Endothelial cell of umbilical vein (primary cell): ENCODE measurements around the gene USP34. TPM values are rescaled to one million over a fixed set of nuclear protein-coding genes. Genes with fewer than 3 reads are reported as not detected.

Source experiments
- BruUV-seq: library from RNA; stranded (reverse); fragments of 400-500 nt; replicated peaks from 2 replicates; lab custom pipeline; 2021; lab: Mats Ljungman, UMichigan
- CTCF ChIA-PET: fragments of 300-600, 350-600 bp; sonication (Branson Sonifier 250); formaldehyde crosslinking; loops from one replicate; lab custom pipeline; 2021; ENCODE audit warnings: antibody characterized with exemption, inconsistent platforms; lab: Charles Lee
- POLR2A ChIA-PET: fragments of 300-600, 350-600 bp; sonication (Branson Sonifier 250); formaldehyde crosslinking; loops from one replicate; lab custom pipeline; 2021; ENCODE audit warnings: antibody characterized with exemption, inconsistent platforms; lab: Charles Lee
- DNase-seq: peaks from one replicate; pipeline ENCODE4 v3.0.0-alpha.2; 2011; ENCODE audit warnings: low read depth, low spot score
- FAIRE-seq: peaks from 2 replicates; lab custom pipeline; 2011; peaks lifted over from hg19 to GRCh38; lab: Jason Lieb, UNC
- H2AFZ ChIP-seq: 2 replicates; pipeline ENCODE4 v1.6.0; 2012; ENCODE audit warnings: low read depth, low read length, control low read depth, inconsistent platforms
- H3K27ac ChIP-seq: 2 replicates; pipeline ENCODE4 v1.5.1; 2011; ENCODE audit warnings: low read depth, mild to moderate bottlenecking, control low read depth, low read length, moderate library complexity; ENCODE audit not compliant: insufficient read depth
- H3K27me3 ChIP-seq, 2 experiments: 2 replicates each; pipeline versions ENCODE4 v1.6.0 to v1.6.1; 2011; ENCODE audit warnings: low read length in 2 of 2, mixed read lengths in 1 of 2; ENCODE audit not compliant: control insufficient read depth in 2 of 2, insufficient read depth in 2 of 2
- H3K36me3 ChIP-seq, 2 experiments: 2 replicates in 1 of 2; 3 replicates in 1 of 2; pipeline ENCODE4 v1.5.1; 2011; ENCODE audit warnings: low read length in 2 of 2, mild to moderate bottlenecking in 1 of 2, moderate library complexity in 1 of 2; ENCODE audit not compliant: control insufficient read depth in 2 of 2, insufficient read depth in 2 of 2; ENCODE audit errors: extremely low read depth in 1 of 2
- H3K4me1 ChIP-seq: 3 replicates; pipeline ENCODE4 v1.5.1; 2011; ENCODE audit warnings: mild to moderate bottlenecking, low read length; ENCODE audit not compliant: control insufficient read depth, insufficient read depth; ENCODE audit errors: extremely low read depth
- H3K4me2 ChIP-seq: 2 replicates; pipeline ENCODE4 v1.6.1; 2011; ENCODE audit warnings: low read length, control low read depth, mixed read lengths; ENCODE audit not compliant: insufficient read depth
- H3K4me3 ChIP-seq, 3 experiments: fragments of 200-600 bp in 1 of 3; sonication (generic), shearing (Covaris generic) in 1 of 3; replicated peaks in 1 of 3; 2 replicates each; pipeline ENCODE4 v1.5.1; 2011 to 2016; ENCODE audit warnings: control low read depth in 3 of 3, low read length in 3 of 3, mild to moderate bottlenecking in 2 of 3, inconsistent platforms in 1 of 3, low read depth in 1 of 3, moderate library complexity in 1 of 3; ENCODE audit not compliant: insufficient read depth in 1 of 3
- H3K79me2 ChIP-seq: 2 replicates; pipeline ENCODE4 v1.6.0; 2012; ENCODE audit warnings: low read length, inconsistent platforms; ENCODE audit not compliant: control insufficient read depth, insufficient read depth
- H3K9ac ChIP-seq: replicated peaks from 2 replicates; pipeline ENCODE3; 2011; ENCODE audit warnings: low read length, control low read depth; ENCODE audit not compliant: insufficient read depth; ENCODE audit errors: extremely low read depth
- H3K9me1 ChIP-seq: replicated peaks from 3 replicates; pipeline ENCODE4 v1.6.0; 2011; ENCODE audit warnings: mild to moderate bottlenecking, low read length; ENCODE audit not compliant: control insufficient read depth, insufficient read depth; ENCODE audit errors: extremely low read depth
- H3K9me3 ChIP-seq: replicated peaks from 2 replicates; pipeline ENCODE4 v1.5.1; 2012; ENCODE audit warnings: low read length, inconsistent platforms; ENCODE audit not compliant: control insufficient read depth, insufficient read depth
- H4K20me1 ChIP-seq: replicated peaks from 2 replicates; pipeline ENCODE3; 2011; ENCODE audit warnings: mild to moderate bottlenecking, low read length; ENCODE audit not compliant: control insufficient read depth, insufficient read depth; ENCODE audit errors: extremely low read depth
- EZH2 ChIP-seq: IDR thresholded peaks from 2 replicates; pipeline ENCODE4 v1.6.1; 2012; ENCODE audit warnings: borderline replicate concordance, low read depth, mild to moderate bottlenecking, moderate library complexity, low read length, inconsistent platforms; ENCODE audit not compliant: severe bottlenecking
- FOS ChIP-seq: IDR thresholded peaks from 2 replicates; pipeline ENCODE4 v1.6.1; 2011; ENCODE audit warnings: mild to moderate bottlenecking, low read length, moderate library complexity, borderline replicate concordance; ENCODE audit not compliant: insufficient read depth
- GATA2 ChIP-seq: IDR thresholded peaks from 2 replicates; pipeline ENCODE4 v1.7.0; 2011; ENCODE audit warnings: low read depth, mild to moderate bottlenecking, moderate library complexity, mixed read lengths, low read length; ENCODE audit not compliant: insufficient read length, insufficient read depth
- JUN ChIP-seq: IDR thresholded peaks from 2 replicates; pipeline ENCODE4 v1.6.1; 2011; ENCODE audit warnings: borderline replicate concordance, low read depth; ENCODE audit not compliant: insufficient read length, insufficient read depth
- MYC ChIP-seq: IDR thresholded peaks from one replicate; pipeline ENCODE4 v1.6.1; 2011; ENCODE audit warnings: mild to moderate bottlenecking, low read depth, low read length
- POLR2A ChIP-seq: IDR thresholded peaks from 2 replicates; pipeline ENCODE4 v1.6.1; 2012; ENCODE audit warnings: low read depth, mild to moderate bottlenecking, control low read depth, low read length
- POLR2AphosphoS5 ChIP-seq: IDR thresholded peaks from 2 replicates; pipeline ENCODE4 v1.6.1; 2012; ENCODE audit warnings: low read depth, mild to moderate bottlenecking, control low read depth, low read length, moderate library complexity; ENCODE audit not compliant: insufficient read depth
- dilution Hi-C: fragments of 300-500 bp; cut with MboI; formaldehyde crosslinking; loops from one replicate; pipeline ENCODE4 v1.15.0; 2019; ENCODE audit warnings: low sequenced_read_pairs; ENCODE audit not compliant: extremely low pct_ligation_motif_present
- intact Hi-C: fragments of 100-400 bp; cut with micrococcal nuclease; formaldehyde crosslinking; loops from one replicate; pipeline ENCODE4 v1.10.0; 2022
- polyA plus RNA-seq, 4 experiments: library from polyadenylated mRNA; depleted of rRNA in 3 of 4; stranded (reverse) in 3 of 4; unstranded in 1 of 4; fragments of >200 nt; gene quantifications; 2 replicates each; pipeline versions ENCODE4 v1.2.1 to v1.2.3, GENCODE V29; 2011 to 2012; ENCODE audit warnings: missing spikeins in 1 of 4
- total RNA-seq: library from RNA; stranded (reverse); gene quantifications from 2 replicates; pipeline ENCODE4 v1.2.3, GENCODE V29; 2021
- TF ChIP-seq, protein P1 (sequence below): IDR thresholded peaks from 2 replicates; pipeline ENCODE4 v1.6.1; 2011; ENCODE audit not compliant: insufficient read depth, insufficient read length
- TF ChIP-seq, protein P2 (sequence below), 2 donors: IDR thresholded peaks; 1 replicate in 1 of 2; 2 replicates in 1 of 2; pipeline ENCODE4 v1.5.1; 2011; ENCODE audit warnings: low read length in 2 of 2, mild to moderate bottlenecking in 2 of 2, moderate library complexity in 2 of 2, control low read depth in 1 of 2, inconsistent platforms in 1 of 2, low read depth in 1 of 2; ENCODE audit not compliant: insufficient read depth in 1 of 2; ENCODE audit errors: extremely low read depth in 1 of 2

USP34 gene
- total and polyA plus RNA-seq, 2 donors (not counting 3 experiments of a cell fraction or from before 2014, with no cell fraction given) = 46.3 to 96.9 TPM

DNA sequence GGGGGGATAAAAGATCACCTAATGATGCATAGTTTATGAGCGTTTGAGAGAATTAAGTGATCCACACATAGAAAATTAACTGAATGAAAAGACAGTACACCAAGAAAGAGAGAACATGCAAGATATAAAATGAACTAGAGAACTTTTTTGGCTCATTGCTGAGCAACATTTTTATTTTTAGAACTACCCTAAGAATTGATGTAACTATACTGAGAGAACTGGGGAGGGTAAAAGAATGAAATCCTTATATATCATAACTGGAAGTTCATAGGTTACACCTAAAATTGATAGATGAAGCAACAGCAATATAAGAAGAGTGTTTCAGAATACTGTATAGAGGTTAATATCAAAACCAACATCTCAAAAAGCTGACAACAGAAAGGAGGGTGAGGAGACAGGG lies 55.6 kb downstream of the USP34 start:
- Histone ChIP-seq H3K27ac (no peak overlapping the region), H3K36me3 (peaks cover 0 to 4% of the 10 kb centered on the region in 2 experiments), H3K79me2 (peaks cover 64% of the 10 kb centered on the region), H3K9me1 (no peaks in the 10 kb centered on the region), H3K4me3 (no peak overlapping the region), H2AFZ (no peak overlapping the region), H3K9me3 (no peaks in the 10 kb centered on the region), H4K20me1 (no peaks in the 10 kb centered on the region), H3K4me2 (no peak overlapping the region), H3K27me3 (no peaks in the 10 kb centered on the region), H3K4me1 (no peaks in the 10 kb centered on the region), H3K9ac (no peak overlapping the region)
- POLR2A ChIA-PET = no interaction called here
- CTCF ChIA-PET = interaction anchor here (2.2 kb wide), 1 partner anchor 11 kb away, joined by 8 read pairs; no protein-coding TSS in a partner anchor
- DNase-seq = no peak
- BruUV-seq = no TSS peak
- intact Hi-C loops (no loop called here), dilution Hi-C loops (no loop called here)
- no peak for TF ChIP-seq MYC
- TF ChIP-seq, protein P1, sequence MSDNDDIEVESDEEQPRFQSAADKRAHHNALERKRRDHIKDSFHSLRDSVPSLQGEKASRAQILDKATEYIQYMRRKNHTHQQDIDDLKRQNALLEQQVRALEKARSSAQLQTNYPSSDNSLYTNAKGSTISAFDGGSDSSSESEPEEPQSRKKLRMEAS = no peak
- TF ChIP-seq JUN = no peak
- TF ChIP-seq POLR2A = no peak
- TF ChIP-seq POLR2AphosphoS5 = no peak
- no peak for TF ChIP-seq FOS
- TF ChIP-seq EZH2 = no peak
- FAIRE-seq = no peak

DNA sequence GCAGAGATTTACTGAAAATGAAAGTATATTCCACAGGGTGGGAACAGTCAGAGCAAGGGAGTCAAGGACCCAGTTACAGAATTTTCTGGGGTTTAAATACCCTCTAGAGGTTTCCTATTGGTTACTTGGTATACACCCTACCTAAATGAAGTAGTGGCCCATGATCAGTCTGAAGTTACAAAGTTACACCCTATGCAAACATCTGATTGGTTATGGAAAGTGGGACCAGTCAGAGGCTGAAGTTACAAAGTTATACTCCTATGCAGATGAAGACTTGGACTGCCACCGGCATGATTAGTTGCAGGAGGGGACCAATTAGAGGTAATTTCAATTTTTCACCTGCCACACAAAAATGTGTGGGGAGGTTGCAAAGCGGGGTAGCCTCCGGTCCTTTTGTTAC lies 56.2 kb downstream of the USP34 start:
- Histone ChIP-seq H3K9me3 (no peaks in the 10 kb centered on the region), H3K9me1 (no peaks in the 10 kb centered on the region), H3K27me3 (no peaks in the 10 kb centered on the region), H2AFZ (no peak overlapping the region), H3K36me3 (peaks cover 0 to 4% of the 10 kb centered on the region in 2 experiments), H4K20me1 (no peaks in the 10 kb centered on the region), H3K79me2 (peaks cover 67% of the 10 kb centered on the region), H3K4me2 (no peak overlapping the region), H3K4me1 (no peaks in the 10 kb centered on the region), H3K4me3 (no peak overlapping the region), H3K27ac (no peak overlapping the region), H3K9ac (no peak overlapping the region)
- no peak for FAIRE-seq
- intact Hi-C loops = no loop called here
- TF ChIP-seq GATA2 = no peak
- no peak for TF ChIP-seq FOS
- TF ChIP-seq, protein P2, sequence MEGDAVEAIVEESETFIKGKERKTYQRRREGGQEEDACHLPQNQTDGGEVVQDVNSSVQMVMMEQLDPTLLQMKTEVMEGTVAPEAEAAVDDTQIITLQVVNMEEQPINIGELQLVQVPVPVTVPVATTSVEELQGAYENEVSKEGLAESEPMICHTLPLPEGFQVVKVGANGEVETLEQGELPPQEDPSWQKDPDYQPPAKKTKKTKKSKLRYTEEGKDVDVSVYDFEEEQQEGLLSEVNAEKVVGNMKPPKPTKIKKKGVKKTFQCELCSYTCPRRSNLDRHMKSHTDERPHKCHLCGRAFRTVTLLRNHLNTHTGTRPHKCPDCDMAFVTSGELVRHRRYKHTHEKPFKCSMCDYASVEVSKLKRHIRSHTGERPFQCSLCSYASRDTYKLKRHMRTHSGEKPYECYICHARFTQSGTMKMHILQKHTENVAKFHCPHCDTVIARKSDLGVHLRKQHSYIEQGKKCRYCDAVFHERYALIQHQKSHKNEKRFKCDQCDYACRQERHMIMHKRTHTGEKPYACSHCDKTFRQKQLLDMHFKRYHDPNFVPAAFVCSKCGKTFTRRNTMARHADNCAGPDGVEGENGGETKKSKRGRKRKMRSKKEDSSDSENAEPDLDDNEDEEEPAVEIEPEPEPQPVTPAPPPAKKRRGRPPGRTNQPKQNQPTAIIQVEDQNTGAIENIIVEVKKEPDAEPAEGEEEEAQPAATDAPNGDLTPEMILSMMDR (IDR thresholded peaks at IDR 0.05; ENCODE audit: extremely low read depth in 1 of 2, insufficient read depth in 1 of 2, low read depth in 1 of 2, low read length in 2 of 2) = no peak
- TF ChIP-seq POLR2AphosphoS5 = no peak
- TF ChIP-seq, protein P1 = no peak
- no peak for TF ChIP-seq JUN
- TF ChIP-seq MYC = no peak
- TF ChIP-seq EZH2 = no peak
- TF ChIP-seq POLR2A = no peak
- dilution Hi-C loops = no loop called here
- ChIA-PET CTCF (no interaction called here), POLR2A (no interaction called here)
- DNase-seq = no peak
- no TSS peak for BruUV-seq
